GM12864 (cell line): ENCODE results near the gene STYXL1.

ENCODE experiments used
- DNase-seq: peaks from one replicate; pipeline ENCODE4 v3.0.0-alpha.2; 2011; ENCODE audit warnings: low read depth
- H3K4me3 ChIP-seq: 2 replicates; pipeline ENCODE4 v1.5.1; 2011; ENCODE audit warnings: mild to moderate bottlenecking, low read depth, low read length, control low read depth
- TF ChIP-seq, protein P1 (sequence below): IDR thresholded peaks from 2 replicates; pipeline ENCODE4 v1.5.1; 2011; ENCODE audit warnings: low read depth, mild to moderate bottlenecking, moderate library complexity, low read length, control low read depth, inconsistent platforms; ENCODE audit errors: missing control alignments

STYXL1 gene

DNA sequence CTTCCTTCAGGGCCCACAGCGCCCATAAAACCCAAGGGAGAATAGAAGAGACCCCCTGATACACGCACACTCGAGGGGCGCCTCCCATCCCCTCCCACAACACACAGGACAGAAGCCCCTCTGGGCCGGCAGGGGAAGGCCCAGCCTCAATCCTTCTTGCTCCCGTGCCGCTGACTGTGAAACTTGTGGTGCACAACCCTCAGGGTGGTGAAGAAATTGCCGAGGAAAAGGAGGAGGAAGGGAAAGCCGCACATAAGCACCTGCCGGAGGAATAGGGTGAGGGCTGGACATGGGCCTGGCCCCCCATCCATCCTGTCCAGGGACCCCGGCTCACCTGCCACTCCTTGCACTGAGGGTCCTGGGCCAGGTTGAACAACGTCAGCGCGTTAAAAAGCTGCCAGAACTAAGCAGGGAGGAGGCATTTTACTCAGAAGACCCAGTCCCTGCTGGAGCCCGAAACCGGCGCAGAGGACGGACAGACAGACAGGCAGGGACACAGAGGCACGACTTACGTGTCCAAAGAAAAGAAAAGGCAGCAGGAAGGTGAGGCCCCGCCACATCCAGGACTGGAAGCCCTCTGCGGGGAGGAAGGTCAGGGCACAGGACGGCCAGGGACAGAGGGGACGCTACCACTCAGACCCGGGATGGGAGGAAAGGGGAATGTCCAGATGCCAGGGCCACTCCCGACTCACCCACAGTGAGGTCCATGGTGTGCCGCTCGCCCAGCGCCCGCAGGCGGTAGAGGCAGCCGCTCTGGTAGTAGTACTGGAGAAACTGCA is 60.6 kb downstream of the STYXL1 start:
- TF ChIP-seq, protein P1, sequence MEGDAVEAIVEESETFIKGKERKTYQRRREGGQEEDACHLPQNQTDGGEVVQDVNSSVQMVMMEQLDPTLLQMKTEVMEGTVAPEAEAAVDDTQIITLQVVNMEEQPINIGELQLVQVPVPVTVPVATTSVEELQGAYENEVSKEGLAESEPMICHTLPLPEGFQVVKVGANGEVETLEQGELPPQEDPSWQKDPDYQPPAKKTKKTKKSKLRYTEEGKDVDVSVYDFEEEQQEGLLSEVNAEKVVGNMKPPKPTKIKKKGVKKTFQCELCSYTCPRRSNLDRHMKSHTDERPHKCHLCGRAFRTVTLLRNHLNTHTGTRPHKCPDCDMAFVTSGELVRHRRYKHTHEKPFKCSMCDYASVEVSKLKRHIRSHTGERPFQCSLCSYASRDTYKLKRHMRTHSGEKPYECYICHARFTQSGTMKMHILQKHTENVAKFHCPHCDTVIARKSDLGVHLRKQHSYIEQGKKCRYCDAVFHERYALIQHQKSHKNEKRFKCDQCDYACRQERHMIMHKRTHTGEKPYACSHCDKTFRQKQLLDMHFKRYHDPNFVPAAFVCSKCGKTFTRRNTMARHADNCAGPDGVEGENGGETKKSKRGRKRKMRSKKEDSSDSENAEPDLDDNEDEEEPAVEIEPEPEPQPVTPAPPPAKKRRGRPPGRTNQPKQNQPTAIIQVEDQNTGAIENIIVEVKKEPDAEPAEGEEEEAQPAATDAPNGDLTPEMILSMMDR: no peak
- no peak overlapping the region for H3K4me3 ChIP-seq
- no peak for DNase-seq

DNA sequence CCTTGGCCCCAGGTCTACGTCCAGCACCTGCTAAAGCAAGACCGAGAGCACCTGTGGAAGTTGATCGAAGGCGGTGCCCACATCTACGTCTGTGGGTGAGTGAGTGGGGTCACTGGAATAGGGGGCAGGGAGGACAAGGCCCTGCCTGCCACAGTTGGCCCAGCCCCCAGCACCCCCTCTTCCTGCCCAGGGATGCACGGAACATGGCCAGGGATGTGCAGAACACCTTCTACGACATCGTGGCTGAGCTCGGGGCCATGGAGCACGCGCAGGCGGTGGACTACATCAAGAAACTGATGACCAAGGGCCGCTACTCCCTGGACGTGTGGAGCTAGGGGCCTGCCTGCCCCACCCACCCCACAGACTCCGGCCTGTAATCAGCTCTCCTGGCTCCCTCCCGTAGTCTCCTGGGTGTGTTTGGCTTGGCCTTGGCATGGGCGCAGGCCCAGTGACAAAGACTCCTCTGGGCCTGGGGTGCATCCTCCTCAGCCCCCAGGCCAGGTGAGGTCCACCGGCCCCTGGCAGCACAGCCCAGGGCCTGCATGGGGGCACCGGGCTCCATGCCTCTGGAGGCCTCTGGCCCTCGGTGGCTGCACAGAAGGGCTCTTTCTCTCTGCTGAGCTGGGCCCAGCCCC is 61.5 kb downstream of the STYXL1 start:
- H3K4me3 ChIP-seq: no peak overlapping the region
- TF ChIP-seq, protein P1: no peak
- DNase-seq: no peak

DNA sequence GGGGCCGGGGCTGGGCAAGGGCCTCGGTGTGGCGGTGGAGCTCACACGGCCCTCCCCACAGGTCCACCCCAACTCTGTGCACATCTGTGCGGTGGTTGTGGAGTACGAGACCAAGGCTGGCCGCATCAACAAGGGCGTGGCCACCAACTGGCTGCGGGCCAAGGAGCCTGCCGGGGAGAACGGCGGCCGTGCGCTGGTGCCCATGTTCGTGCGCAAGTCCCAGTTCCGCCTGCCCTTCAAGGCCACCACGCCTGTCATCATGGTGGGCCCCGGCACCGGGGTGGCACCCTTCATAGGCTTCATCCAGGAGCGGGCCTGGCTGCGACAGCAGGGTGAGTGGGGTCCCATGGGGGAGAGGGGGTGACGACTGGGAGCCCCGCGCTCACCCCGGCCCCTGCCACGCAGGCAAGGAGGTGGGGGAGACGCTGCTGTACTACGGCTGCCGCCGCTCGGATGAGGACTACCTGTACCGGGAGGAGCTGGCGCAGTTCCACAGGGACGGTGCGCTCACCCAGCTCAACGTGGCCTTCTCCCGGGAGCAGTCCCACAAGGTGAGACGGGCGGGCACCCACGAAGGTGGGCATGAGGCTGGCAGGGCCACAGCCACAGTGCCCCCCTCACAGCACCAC is 62.2 kb downstream of the STYXL1 start:
- TF ChIP-seq, protein P1: no peak
- DNase-seq: no peak
- H3K4me3 ChIP-seq: no peak overlapping the region

DNA sequence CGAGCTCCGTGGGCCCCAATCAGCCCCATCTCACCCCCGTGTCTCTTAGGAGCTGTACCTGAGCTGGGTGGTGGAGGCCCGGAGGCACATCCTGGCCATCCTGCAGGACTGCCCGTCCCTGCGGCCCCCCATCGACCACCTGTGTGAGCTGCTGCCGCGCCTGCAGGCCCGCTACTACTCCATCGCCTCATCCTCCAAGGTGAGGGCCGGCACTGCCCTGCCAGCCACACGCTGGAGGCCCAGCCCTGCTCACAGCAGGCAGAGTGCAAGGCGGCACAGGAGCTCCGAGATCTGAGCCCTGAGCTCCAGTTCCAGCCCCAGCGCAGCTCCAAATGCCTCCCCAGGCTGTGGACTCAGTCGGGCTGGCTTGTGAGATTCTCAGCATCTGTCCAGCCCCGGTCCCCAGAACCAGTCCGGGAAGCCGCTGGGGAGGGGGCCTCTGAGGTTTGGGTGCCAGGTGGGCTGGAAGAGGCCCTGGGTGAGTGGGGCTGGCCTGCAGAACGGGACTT is 62.7 kb downstream of the STYXL1 start:
- no peak overlapping the region for H3K4me3 ChIP-seq
- no peak for DNase-seq
- TF ChIP-seq, protein P1: no peak

DNA sequence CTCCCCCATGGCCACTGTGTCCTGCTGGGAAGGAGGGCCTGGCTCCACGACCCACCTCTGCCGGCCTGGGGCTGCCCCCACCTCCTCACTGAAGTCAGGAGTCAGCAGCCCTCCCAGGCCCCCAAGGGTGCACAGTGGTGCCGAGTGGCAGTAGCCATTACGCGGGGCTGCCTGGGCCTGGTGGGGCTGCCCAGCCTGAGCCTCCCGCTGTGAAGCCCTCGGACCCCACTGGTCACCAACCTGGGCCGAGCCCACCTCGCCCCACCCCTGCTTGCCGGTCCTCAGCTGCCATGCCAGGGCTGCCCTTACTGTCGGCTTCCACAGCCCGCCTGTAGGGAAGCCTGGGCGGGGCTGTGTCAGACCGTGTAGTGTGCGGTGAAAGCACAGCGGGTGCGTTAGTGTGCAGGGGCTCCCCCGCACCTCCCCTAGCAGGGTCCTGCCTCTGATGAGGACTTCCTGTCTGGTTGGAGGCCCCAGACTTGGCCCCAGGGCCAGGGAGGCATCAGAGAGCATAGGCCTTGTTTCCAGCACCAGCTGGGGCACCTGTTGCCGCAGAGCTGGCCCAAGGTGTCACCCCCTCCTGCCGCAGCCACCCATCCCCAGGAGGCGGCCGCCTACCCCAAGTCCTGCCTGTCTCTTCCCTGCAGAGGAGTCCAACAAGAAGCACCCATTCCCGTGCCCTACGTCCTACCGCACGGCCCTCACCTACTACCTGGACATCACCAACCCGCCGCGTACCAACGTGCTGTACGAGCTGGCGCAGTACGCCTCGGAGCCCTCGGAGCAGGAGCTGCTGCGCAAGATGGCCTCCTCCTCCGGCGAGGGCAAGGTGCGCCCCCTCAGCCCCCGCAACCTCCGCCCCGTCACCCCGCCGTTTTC is 63.4 kb downstream of the STYXL1 start:
- TF ChIP-seq, protein P1: no peak
- DNase-seq: no peak
- no peak overlapping the region for H3K4me3 ChIP-seq

DNA sequence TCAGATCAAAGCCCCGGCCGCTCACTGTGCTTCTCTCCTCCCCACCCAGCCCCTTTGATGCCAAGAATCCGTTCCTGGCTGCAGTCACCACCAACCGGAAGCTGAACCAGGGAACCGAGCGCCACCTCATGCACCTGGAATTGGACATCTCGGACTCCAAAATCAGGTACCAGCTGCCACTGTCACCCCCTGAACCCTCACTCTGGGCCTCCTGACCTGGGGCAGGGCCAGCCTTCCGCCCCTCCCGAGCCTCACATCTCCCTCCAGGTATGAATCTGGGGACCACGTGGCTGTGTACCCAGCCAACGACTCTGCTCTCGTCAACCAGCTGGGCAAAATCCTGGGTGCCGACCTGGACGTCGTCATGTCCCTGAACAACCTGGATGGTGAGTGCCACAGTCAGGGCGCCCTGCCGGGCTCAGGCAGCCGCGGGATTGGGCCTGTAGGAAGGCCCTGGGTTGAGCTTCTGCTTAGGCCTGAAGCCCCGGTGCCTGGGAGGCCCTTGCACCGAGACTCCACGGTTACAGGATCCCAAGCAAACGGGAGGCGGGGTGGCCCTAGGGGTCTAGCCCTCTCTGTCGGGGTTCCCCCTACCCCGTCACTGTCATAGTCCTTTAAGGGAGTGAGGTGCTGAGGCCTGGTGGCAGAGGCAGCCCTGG is 64.2 kb downstream of the STYXL1 start:
- DNase-seq: no peak
- no peak overlapping the region for H3K4me3 ChIP-seq
- TF ChIP-seq, protein P1: no peak
